HG03045 (cell line): ENCODE data around the gene DEAF1.
"Not testable (repeated sequence)": the region's sequence is repeated elsewhere in the genome, so short reads cannot be mapped to it uniquely, and the experiment has no call there.

Experiments used
- ATAC-seq: cut with Tn5 transposase; IDR thresholded peaks from one replicate; pipeline ENCODE4 v1.9.1; 2021; ENCODE audit warnings: mild to moderate bottlenecking, moderate library complexity; ENCODE audit not compliant: unreplicated experiment

DEAF1 gene

GRCh38 chr11:680970-681369 lies 14.1 kb downstream of the DEAF1 start:
- ATAC-seq: no peak

- ATAC-seq: no peak
Observed at GRCh38 chr11:680476-680875, 14.5 kb downstream of the DEAF1 start.

- no peak for ATAC-seq
Observed at GRCh38 chr11:679271-680207, 15.5 kb downstream of the DEAF1 start.

- no peak for ATAC-seq
Observed at GRCh38 chr11:678297-678696, 16.7 kb downstream of the DEAF1 start.

GRCh38 chr11:674406-674805 lies 20.6 kb downstream of the DEAF1 start:
- no peak for ATAC-seq

GRCh38 chr11:673866-674265 lies 21.2 kb downstream of the DEAF1 start:
- ATAC-seq: no peak

- no peak for ATAC-seq
Observed at GRCh38 chr11:665704-666281, 29.2 kb downstream of the DEAF1 start.

- no peak for ATAC-seq
Observed at GRCh38 chr11:665062-665703, 29.8 kb downstream of the DEAF1 start.

GRCh38 chr11:662689-663274 lies 32.2 kb downstream of the DEAF1 start:
- ATAC-seq: no peak

- ATAC-seq: no peak
Observed at GRCh38 chr11:660681-661444, 34.2 kb downstream of the DEAF1 start.

- ATAC-seq: no peak
Observed at GRCh38 chr11:660281-660680, 34.7 kb downstream of the DEAF1 start.

GRCh38 chr11:659532-660085 lies 35.4 kb downstream of the DEAF1 start:
- ATAC-seq: no peak

GRCh38 chr11:657691-658126 lies 37.3 kb downstream of the DEAF1 start:
- no peak for ATAC-seq

- no peak for ATAC-seq
Observed at GRCh38 chr11:656866-657265, 38.2 kb downstream of the DEAF1 start.

- ATAC-seq: no peak
Observed at GRCh38 chr11:656426-656825, 38.6 kb downstream of the DEAF1 start.

- ATAC-seq: no peak
Observed at GRCh38 chr11:655036-655726, 39.8 kb downstream of the DEAF1 start.

GRCh38 chr11:654444-654843 lies 40.6 kb downstream of the DEAF1 start:
- ATAC-seq: not testable (repeated sequence)

GRCh38 chr11:653837-654236 lies 41.2 kb downstream of the DEAF1 start:
- no peak for ATAC-seq

- ATAC-seq: not testable (repeated sequence)
Observed at GRCh38 chr11:653136-653535, 41.9 kb downstream of the DEAF1 start.

GRCh38 chr11:650482-650881 lies 44.5 kb downstream of the DEAF1 start:
- ATAC-seq: no peak
